WTC11 (cell line): ENCODE data around the gene CD44. TPM values are rescaled to one million over a fixed set of nuclear protein-coding genes. Genes with fewer than 3 reads are reported as not detected.
A peak's percentile ranks its signal among the peaks of the same experiment; 100 is the strongest.

Experiments used
- ATAC-seq: fragments of 200-7000 bp; cut with Tn5 transposase; 2 replicates; pipeline ENCODE4 v1.10.0; 2021; ENCODE audit warnings: mild to moderate bottlenecking, moderate library complexity
- CTCF ChIA-PET: fragments of 300-600 bp; sonication (Branson Sonifier 250); formaldehyde crosslinking; loops from one replicate; lab custom pipeline; 2021; ENCODE audit warnings: antibody characterized with exemption; lab: Charles Lee
- POLR2A ChIA-PET: fragments of 350-600 bp; sonication (Branson Sonifier 250); formaldehyde crosslinking; loops from one replicate; lab custom pipeline; 2021; ENCODE audit warnings: antibody characterized with exemption; lab: Charles Lee
- DNase-seq: peaks from one replicate; pipeline ENCODE4 v3.0.0; 2021; ENCODE audit warnings: low spot score
- H3K27ac Mint-ChIP-seq: 2 replicates; pipeline ENCODE4 v1.8.0; 2021; ENCODE audit warnings: mixed read lengths
- H3K27me3 Mint-ChIP-seq: 2 replicates; pipeline ENCODE4 v1.8.0; 2021; ENCODE audit warnings: low read depth, mild to moderate bottlenecking, moderate library complexity, mixed read lengths
- H3K36me3 Mint-ChIP-seq: 2 replicates; pipeline ENCODE4 v1.8.0; 2021; ENCODE audit warnings: mixed read lengths
- H3K4me1 Mint-ChIP-seq: 2 replicates; pipeline ENCODE4 v1.8.0; 2022; ENCODE audit warnings: mixed read lengths
- H3K4me3 Mint-ChIP-seq: 2 replicates; pipeline ENCODE4 v1.8.0; 2021; ENCODE audit warnings: mild to moderate bottlenecking, moderate library complexity, mixed read lengths
- H3K9me3 Mint-ChIP-seq: 2 replicates; pipeline ENCODE4 v1.8.0; 2021; ENCODE audit warnings: mixed read lengths
- CBFB ChIP-seq: sonication (generic); formaldehyde crosslinking; IDR thresholded peaks from 2 replicates; pipeline ENCODE4 v1.8.1; 2022; ENCODE audit warnings: mild to moderate bottlenecking, low read depth, missing genetic modification reagents
- FOXJ3 ChIP-seq: sonication (generic); formaldehyde crosslinking; IDR thresholded peaks from 2 replicates; pipeline ENCODE4 v1.9.0; 2021; ENCODE audit warnings: missing genetic modification reagents, mild to moderate bottlenecking, borderline replicate concordance
- GTF2I ChIP-seq: fragments of 250-450 bp; sonication (Bioruptor Pico); conservative IDR thresholded peaks from 2 replicates; pipeline ENCODE4 v1.4.0; 2021; ENCODE audit warnings: mild to moderate bottlenecking
- MXD4 ChIP-seq: fragments of 250-450 bp; sonication (Bioruptor Pico); IDR thresholded peaks from 2 replicates; pipeline ENCODE4 v1.8.0; 2021; ENCODE audit warnings: mild to moderate bottlenecking, moderate library complexity, borderline replicate concordance
- RELA ChIP-seq: sonication (generic); formaldehyde crosslinking; IDR thresholded peaks from 2 replicates; pipeline ENCODE4 v1.8.1; 2022; ENCODE audit warnings: missing genetic modification reagents, mild to moderate bottlenecking, borderline replicate concordance
- RORB ChIP-seq: fragments of 250-450 bp; sonication (Bioruptor Pico); IDR thresholded peaks from 2 replicates; pipeline ENCODE4 v1.9.0; 2021; ENCODE audit warnings: mild to moderate bottlenecking
- TEAD1 ChIP-seq: sonication (generic); formaldehyde crosslinking; IDR thresholded peaks from 2 replicates; pipeline ENCODE4 v1.8.0; 2022; ENCODE audit warnings: mild to moderate bottlenecking, missing genetic modification reagents
- TEAD4 ChIP-seq: sonication (generic); formaldehyde crosslinking; IDR thresholded peaks from 2 replicates; pipeline ENCODE4 v1.8.0; 2022; ENCODE audit warnings: mild to moderate bottlenecking, missing genetic modification reagents
- ZBTB21 ChIP-seq: sonication (generic); formaldehyde crosslinking; IDR thresholded peaks from 2 replicates; pipeline ENCODE4 v1.8.1; 2023; ENCODE audit warnings: mild to moderate bottlenecking, missing genetic modification reagents, borderline replicate concordance
- ZNF232 ChIP-seq: sonication (generic); formaldehyde crosslinking; IDR thresholded peaks from 2 replicates; pipeline ENCODE4 v1.8.0; 2022; ENCODE audit warnings: mild to moderate bottlenecking, missing genetic modification reagents
- ZNF263 ChIP-seq: sonication (generic); formaldehyde crosslinking; IDR thresholded peaks from 2 replicates; pipeline ENCODE4 v1.8.1; 2022; ENCODE audit warnings: low read depth, mild to moderate bottlenecking, moderate library complexity, missing genetic modification reagents
- ZNF317 ChIP-seq: sonication (generic); formaldehyde crosslinking; IDR thresholded peaks from 2 replicates; pipeline ENCODE4 v1.8.1; 2023; ENCODE audit warnings: low read depth, mild to moderate bottlenecking, moderate library complexity, missing genetic modification reagents, borderline replicate concordance
- total RNA-seq: library from RNA; stranded (reverse); gene quantifications from 3 replicates; pipeline ENCODE4 v1.2.3, GENCODE V29; 2021
- TF ChIP-seq, protein P1 (sequence below): sonication (generic); formaldehyde crosslinking; IDR thresholded peaks from 2 replicates; pipeline ENCODE4 v1.8.0; 2022; ENCODE audit warnings: mild to moderate bottlenecking, missing genetic modification reagents
- TF ChIP-seq, protein P2 (sequence below): sonication (generic); formaldehyde crosslinking; IDR thresholded peaks from 2 replicates; pipeline ENCODE4 v1.8.1; 2022; ENCODE audit warnings: mild to moderate bottlenecking, moderate library complexity, missing genetic modification reagents
- TF ChIP-seq, protein P3 (sequence below): fragments of 250-450 bp; sonication (Bioruptor Pico); IDR thresholded peaks from 2 replicates; pipeline ENCODE4 v1.9.0; 2021; ENCODE audit warnings: mild to moderate bottlenecking, borderline replicate concordance
- TF ChIP-seq, protein P4 (sequence below): sonication (generic); formaldehyde crosslinking; IDR thresholded peaks from 2 replicates; pipeline ENCODE4 v1.8.0; 2023; ENCODE audit warnings: mild to moderate bottlenecking, missing genetic modification reagents
- TF ChIP-seq, protein P5 (sequence below): sonication (generic); formaldehyde crosslinking; conservative IDR thresholded peaks from 2 replicates; pipeline ENCODE4 v1.8.1; 2022; ENCODE audit warnings: mild to moderate bottlenecking, missing genetic modification reagents
- TF ChIP-seq, protein P6 (sequence below): sonication (generic); formaldehyde crosslinking; IDR thresholded peaks from 2 replicates; pipeline ENCODE4 v1.8.1; 2022; ENCODE audit warnings: low read depth, mild to moderate bottlenecking, moderate library complexity, missing genetic modification reagents, borderline replicate concordance
- TF ChIP-seq, protein P7 (sequence below): sonication (generic); formaldehyde crosslinking; IDR thresholded peaks from 2 replicates; pipeline ENCODE4 v1.8.1; 2023; ENCODE audit warnings: mild to moderate bottlenecking, missing genetic modification reagents, borderline replicate concordance

CD44 gene
- total RNA-seq, 1 experiment from 2014 or later, result 12.0 TPM

DNA sequence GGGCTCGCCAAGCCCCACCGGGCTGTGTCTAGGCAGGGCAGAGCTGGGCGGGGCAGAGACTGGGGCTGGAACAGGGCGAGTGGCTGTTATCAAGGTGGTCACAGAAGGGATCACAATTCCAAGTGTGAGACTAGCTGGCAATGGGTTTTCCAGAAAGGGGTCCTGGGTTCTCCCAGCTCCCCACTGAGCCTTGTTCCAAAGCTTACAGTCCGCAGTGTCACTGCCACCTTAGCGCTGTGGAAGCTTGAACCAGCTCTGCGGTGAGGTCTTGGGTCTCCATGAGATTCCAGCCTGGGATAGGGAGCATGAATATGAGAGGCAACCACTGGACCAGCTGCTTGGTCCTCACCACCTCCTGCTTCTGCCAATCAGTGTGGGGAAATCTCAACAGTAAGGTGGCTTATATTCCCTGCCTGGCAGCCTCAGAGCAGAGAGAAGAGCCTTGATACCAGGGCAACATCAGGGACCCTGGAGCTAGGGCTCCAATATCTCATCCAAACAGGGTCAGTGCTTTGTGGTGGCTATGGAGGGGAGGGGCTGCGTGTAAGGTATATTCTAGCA is 831 bp downstream of the CD44 start:
- H3K27ac Mint-ChIP-seq, result no peak overlapping the region
- H3K27me3 Mint-ChIP-seq, result peaks cover 71% of the 10 kb centered on the region
- DNase-seq, result no peak
- H3K9me3 Mint-ChIP-seq, result no peaks in the 10 kb centered on the region
- ATAC-seq, result peak; percentile 80
- peaks cover 19% of the 10 kb centered on the region for H3K4me1 Mint-ChIP-seq
- POLR2A ChIA-PET, result interaction anchor here (1.2 kb wide), 1 partner anchor 123 kb away, joined by 3 read pairs; no protein-coding TSS in a partner anchor
- no peaks in the 10 kb centered on the region for H3K36me3 Mint-ChIP-seq
- CTCF ChIA-PET, result interaction anchor here (1.1 to 1.7 kb wide), 4 partner anchors 10 to 253 kb away, joined by 4 to 6 read pairs (median 4); no protein-coding TSS in a partner anchor
- peak overlapping the region; percentile 79 for H3K4me3 Mint-ChIP-seq
- TF ChIP-seq ZNF263 (CRISPR knock-in tag) (no peak), FOXJ3 (no peak), RORB (CRISPR knock-in tag) (no peak), ZBTB21 (CRISPR knock-in tag) (no peak), TEAD4 (CRISPR knock-in tag) (no peak), CBFB (CRISPR knock-in tag) (no peak), ZNF317 (CRISPR knock-in tag) (no peak), GTF2I (CRISPR knock-in tag) (no peak), TEAD1 (no peak), MXD4 (no peak), RELA (no peak), ZNF232 (CRISPR knock-in tag) (no peak)
- TF ChIP-seq, protein P1, sequence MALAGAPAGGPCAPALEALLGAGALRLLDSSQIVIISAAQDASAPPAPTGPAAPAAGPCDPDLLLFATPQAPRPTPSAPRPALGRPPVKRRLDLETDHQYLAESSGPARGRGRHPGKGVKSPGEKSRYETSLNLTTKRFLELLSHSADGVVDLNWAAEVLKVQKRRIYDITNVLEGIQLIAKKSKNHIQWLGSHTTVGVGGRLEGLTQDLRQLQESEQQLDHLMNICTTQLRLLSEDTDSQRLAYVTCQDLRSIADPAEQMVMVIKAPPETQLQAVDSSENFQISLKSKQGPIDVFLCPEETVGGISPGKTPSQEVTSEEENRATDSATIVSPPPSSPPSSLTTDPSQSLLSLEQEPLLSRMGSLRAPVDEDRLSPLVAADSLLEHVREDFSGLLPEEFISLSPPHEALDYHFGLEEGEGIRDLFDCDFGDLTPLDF (CRISPR knock-in tag), result no peak
- TF ChIP-seq, protein P2, sequence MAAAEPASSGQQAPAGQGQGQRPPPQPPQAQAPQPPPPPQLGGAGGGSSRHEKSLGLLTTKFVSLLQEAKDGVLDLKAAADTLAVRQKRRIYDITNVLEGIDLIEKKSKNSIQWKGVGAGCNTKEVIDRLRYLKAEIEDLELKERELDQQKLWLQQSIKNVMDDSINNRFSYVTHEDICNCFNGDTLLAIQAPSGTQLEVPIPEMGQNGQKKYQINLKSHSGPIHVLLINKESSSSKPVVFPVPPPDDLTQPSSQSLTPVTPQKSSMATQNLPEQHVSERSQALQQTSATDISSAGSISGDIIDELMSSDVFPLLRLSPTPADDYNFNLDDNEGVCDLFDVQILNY, result no peak
- TF ChIP-seq, protein P3, sequence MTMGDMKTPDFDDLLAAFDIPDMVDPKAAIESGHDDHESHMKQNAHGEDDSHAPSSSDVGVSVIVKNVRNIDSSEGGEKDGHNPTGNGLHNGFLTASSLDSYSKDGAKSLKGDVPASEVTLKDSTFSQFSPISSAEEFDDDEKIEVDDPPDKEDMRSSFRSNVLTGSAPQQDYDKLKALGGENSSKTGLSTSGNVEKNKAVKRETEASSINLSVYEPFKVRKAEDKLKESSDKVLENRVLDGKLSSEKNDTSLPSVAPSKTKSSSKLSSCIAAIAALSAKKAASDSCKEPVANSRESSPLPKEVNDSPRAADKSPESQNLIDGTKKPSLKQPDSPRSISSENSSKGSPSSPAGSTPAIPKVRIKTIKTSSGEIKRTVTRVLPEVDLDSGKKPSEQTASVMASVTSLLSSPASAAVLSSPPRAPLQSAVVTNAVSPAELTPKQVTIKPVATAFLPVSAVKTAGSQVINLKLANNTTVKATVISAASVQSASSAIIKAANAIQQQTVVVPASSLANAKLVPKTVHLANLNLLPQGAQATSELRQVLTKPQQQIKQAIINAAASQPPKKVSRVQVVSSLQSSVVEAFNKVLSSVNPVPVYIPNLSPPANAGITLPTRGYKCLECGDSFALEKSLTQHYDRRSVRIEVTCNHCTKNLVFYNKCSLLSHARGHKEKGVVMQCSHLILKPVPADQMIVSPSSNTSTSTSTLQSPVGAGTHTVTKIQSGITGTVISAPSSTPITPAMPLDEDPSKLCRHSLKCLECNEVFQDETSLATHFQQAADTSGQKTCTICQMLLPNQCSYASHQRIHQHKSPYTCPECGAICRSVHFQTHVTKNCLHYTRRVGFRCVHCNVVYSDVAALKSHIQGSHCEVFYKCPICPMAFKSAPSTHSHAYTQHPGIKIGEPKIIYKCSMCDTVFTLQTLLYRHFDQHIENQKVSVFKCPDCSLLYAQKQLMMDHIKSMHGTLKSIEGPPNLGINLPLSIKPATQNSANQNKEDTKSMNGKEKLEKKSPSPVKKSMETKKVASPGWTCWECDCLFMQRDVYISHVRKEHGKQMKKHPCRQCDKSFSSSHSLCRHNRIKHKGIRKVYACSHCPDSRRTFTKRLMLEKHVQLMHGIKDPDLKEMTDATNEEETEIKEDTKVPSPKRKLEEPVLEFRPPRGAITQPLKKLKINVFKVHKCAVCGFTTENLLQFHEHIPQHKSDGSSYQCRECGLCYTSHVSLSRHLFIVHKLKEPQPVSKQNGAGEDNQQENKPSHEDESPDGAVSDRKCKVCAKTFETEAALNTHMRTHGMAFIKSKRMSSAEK (CRISPR knock-in tag), result no peak
- TF ChIP-seq, protein P4, sequence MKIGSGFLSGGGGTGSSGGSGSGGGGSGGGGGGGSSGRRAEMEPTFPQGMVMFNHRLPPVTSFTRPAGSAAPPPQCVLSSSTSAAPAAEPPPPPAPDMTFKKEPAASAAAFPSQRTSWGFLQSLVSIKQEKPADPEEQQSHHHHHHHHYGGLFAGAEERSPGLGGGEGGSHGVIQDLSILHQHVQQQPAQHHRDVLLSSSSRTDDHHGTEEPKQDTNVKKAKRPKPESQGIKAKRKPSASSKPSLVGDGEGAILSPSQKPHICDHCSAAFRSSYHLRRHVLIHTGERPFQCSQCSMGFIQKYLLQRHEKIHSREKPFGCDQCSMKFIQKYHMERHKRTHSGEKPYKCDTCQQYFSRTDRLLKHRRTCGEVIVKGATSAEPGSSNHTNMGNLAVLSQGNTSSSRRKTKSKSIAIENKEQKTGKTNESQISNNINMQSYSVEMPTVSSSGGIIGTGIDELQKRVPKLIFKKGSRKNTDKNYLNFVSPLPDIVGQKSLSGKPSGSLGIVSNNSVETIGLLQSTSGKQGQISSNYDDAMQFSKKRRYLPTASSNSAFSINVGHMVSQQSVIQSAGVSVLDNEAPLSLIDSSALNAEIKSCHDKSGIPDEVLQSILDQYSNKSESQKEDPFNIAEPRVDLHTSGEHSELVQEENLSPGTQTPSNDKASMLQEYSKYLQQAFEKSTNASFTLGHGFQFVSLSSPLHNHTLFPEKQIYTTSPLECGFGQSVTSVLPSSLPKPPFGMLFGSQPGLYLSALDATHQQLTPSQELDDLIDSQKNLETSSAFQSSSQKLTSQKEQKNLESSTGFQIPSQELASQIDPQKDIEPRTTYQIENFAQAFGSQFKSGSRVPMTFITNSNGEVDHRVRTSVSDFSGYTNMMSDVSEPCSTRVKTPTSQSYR (CRISPR knock-in tag), result no peak
- TF ChIP-seq, protein P5, sequence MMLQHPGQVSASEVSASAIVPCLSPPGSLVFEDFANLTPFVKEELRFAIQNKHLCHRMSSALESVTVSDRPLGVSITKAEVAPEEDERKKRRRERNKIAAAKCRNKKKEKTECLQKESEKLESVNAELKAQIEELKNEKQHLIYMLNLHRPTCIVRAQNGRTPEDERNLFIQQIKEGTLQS (CRISPR knock-in tag), result no peak
- TF ChIP-seq, protein P6, sequence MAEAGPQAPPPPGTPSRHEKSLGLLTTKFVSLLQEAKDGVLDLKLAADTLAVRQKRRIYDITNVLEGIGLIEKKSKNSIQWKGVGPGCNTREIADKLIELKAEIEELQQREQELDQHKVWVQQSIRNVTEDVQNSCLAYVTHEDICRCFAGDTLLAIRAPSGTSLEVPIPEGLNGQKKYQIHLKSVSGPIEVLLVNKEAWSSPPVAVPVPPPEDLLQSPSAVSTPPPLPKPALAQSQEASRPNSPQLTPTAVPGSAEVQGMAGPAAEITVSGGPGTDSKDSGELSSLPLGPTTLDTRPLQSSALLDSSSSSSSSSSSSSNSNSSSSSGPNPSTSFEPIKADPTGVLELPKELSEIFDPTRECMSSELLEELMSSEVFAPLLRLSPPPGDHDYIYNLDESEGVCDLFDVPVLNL, result no peak
- TF ChIP-seq, protein P7, sequence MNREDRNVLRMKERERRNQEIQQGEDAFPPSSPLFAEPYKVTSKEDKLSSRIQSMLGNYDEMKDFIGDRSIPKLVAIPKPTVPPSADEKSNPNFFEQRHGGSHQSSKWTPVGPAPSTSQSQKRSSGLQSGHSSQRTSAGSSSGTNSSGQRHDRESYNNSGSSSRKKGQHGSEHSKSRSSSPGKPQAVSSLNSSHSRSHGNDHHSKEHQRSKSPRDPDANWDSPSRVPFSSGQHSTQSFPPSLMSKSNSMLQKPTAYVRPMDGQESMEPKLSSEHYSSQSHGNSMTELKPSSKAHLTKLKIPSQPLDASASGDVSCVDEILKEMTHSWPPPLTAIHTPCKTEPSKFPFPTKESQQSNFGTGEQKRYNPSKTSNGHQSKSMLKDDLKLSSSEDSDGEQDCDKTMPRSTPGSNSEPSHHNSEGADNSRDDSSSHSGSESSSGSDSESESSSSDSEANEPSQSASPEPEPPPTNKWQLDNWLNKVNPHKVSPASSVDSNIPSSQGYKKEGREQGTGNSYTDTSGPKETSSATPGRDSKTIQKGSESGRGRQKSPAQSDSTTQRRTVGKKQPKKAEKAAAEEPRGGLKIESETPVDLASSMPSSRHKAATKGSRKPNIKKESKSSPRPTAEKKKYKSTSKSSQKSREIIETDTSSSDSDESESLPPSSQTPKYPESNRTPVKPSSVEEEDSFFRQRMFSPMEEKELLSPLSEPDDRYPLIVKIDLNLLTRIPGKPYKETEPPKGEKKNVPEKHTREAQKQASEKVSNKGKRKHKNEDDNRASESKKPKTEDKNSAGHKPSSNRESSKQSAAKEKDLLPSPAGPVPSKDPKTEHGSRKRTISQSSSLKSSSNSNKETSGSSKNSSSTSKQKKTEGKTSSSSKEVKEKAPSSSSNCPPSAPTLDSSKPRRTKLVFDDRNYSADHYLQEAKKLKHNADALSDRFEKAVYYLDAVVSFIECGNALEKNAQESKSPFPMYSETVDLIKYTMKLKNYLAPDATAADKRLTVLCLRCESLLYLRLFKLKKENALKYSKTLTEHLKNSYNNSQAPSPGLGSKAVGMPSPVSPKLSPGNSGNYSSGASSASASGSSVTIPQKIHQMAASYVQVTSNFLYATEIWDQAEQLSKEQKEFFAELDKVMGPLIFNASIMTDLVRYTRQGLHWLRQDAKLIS (CRISPR knock-in tag), result no peak
